Activated T-cell treated with anti-CD3 and anti-CD28 coated beads, Interleukin-2, amount 50 U/mL, for 72 hours (primary cell): ENCODE measurements around the gene EXD3. TPM values are rescaled to one million over a fixed set of nuclear protein-coding genes. Genes with fewer than 3 reads are reported as not detected.
"Not testable (repeated sequence)": the region's sequence is repeated elsewhere in the genome, so short reads cannot be mapped to it uniquely, and the experiment has no call there.

ENCODE experiments used
- ATAC-seq, 2 donors: fragments of 150-1000 bp; cut with Tn5 transposase; replicated peaks in 1 of 2; 2 replicates each; pipeline ENCODE4 v1.10.0; 2021; ENCODE audit warnings: moderate library complexity in 2 of 2, mild to moderate bottlenecking in 1 of 2
- DNase-seq, 2 donors: peaks; one replicate each; pipeline ENCODE4 v3.0.0; 2021 to 2022; ENCODE audit warnings: mixed read lengths in 1 of 2
- H3K27ac Mint-ChIP-seq: one replicate; pipeline ENCODE4 v1.8.0; 2022; ENCODE audit warnings: mild to moderate bottlenecking, moderate library complexity, mixed read lengths
- H3K27me3 Mint-ChIP-seq: one replicate; pipeline ENCODE4 v1.8.0; 2022; ENCODE audit warnings: low read depth, mixed read lengths
- H3K36me3 Mint-ChIP-seq, 2 donors: one replicate each; pipeline ENCODE4 v1.8.0; 2022; ENCODE audit warnings: mixed read lengths in 2 of 2, mild to moderate bottlenecking in 1 of 2; ENCODE audit not compliant: insufficient read depth in 2 of 2
- H3K4me1 Mint-ChIP-seq: one replicate; pipeline ENCODE4 v1.8.0; 2022; ENCODE audit warnings: low read depth, mixed read lengths
- H3K4me3 Mint-ChIP-seq, 2 donors: one replicate each; pipeline ENCODE4 v1.8.0; 2022; ENCODE audit warnings: mild to moderate bottlenecking in 2 of 2, mixed read lengths in 2 of 2, moderate library complexity in 2 of 2
- H3K9me3 Mint-ChIP-seq, 2 donors: one replicate each; pipeline ENCODE4 v1.8.0; 2022; ENCODE audit warnings: mixed read lengths in 2 of 2
- total RNA-seq, 2 donors: library from RNA; stranded (reverse); gene quantifications; one replicate each; pipeline ENCODE4 v1.2.3, GENCODE V29; 2022

EXD3 gene
- total RNA-seq, 2 donors from 2014 or later: 23.7 to 26.0 TPM

DNA sequence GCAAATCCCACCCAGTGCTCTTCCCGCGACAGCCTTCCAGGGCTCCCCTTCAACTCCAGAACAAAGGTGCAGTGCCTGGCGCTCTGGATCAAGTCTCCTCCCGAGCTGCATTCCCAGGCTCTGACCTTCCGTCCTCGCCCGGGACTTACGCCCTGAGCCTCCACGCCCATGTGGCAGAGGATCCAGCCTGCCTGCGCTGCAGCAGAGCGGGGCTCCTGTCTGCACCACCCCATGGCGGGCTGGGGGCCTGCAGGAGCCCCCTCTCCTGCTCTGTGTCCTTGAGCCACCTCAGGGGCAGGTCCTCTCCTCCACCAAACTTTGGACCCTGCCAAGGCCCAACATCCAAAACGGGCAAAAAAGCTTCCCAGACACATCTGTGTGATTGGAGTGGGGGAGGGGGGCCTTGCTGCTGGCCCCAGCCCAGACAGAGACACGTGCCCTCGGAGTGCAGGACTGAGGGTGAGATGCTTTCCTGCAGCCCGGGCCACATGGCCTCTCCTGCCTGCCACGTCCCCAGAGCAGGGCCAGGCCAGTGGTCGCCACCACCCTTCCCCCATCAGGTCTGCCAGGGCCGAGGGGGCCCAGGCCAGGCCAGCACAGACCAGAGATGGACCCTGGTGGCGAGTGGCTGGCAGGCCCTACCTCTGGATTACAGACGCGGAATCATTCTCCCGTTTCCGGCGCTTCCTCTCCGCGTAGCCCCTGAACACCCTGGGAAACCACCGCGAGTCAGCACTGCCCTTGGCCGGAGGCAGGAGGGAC is 31.8 kb upstream of the EXD3 start:
- peak overlapping the region; percentile 46 to 76 for H3K4me3 Mint-ChIP-seq
- peaks cover 0 to 2% of the 10 kb centered on the region in 2 donors for H3K36me3 Mint-ChIP-seq
- ATAC-seq (no peak), DNase-seq (no peak)
- no peak overlapping the region for H3K27ac Mint-ChIP-seq
- no peaks in the 10 kb centered on the region for H3K27me3 Mint-ChIP-seq
- peaks cover 42% of the 10 kb centered on the region for H3K4me1 Mint-ChIP-seq
- no peaks in the 10 kb centered on the region for H3K9me3 Mint-ChIP-seq

DNA sequence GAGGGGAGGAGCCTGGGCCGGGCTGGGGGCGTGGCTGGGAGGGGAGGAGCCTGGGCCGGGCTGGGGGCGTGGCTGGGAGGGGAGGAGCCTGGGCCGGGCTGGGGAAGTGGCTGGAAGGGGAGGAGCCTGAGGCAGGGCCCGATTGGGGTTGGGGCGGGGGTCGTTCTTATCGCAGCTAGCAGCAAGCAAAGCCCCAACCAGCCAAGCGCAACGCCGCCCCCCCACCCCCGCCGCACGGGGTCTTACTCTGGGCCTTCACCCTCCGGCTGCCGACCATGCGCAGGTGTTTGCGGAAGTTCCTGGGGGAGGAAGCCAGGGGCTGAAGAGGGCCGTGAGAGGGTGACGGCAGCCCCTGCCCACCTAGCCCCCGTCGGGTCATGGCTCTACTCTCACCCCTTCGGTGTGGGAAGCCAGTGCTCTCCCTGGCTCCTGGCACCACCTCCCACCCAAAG is 31.2 kb upstream of the EXD3 start:
- H3K4me3 Mint-ChIP-seq: peak overlapping the region; percentile 46 to 76
- no peaks in the 10 kb centered on the region for H3K9me3 Mint-ChIP-seq
- H3K4me1 Mint-ChIP-seq: peaks cover 42% of the 10 kb centered on the region
- peaks cover 0 to 5% of the 10 kb centered on the region in 2 donors for H3K36me3 Mint-ChIP-seq
- DNase-seq: peak in 1 of 2 donors; percentile 67
- H3K27ac Mint-ChIP-seq: no peak overlapping the region
- no peaks in the 10 kb centered on the region for H3K27me3 Mint-ChIP-seq
- ATAC-seq: peak; percentile 45 to 55

DNA sequence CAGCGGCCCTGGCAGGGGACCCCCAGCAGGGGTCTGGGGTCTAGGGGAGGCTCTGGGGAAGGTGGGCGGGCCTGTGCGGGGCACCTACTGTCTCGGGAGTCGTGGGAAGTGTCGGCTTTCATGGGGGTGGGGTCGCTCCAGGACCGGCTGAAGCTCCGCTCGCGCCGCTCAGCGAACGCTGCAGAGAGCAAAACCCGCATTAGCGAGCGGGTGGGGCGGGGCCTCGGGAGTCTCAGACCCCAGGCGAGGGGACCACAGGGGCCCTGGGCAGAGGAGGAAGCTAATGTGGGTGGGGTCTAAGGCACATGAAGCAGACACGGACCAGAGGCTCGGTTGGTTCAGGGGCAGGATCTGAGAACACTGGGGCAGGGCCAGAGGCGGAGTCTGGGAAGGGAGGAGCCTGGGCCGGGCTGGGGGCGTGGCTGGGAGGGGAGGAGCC is 30.7 kb upstream of the EXD3 start:
- DNase-seq (peak; percentile 76), ATAC-seq (peak; percentile 77 to 81)
- H3K27me3 Mint-ChIP-seq: no peaks in the 10 kb centered on the region
- H3K36me3 Mint-ChIP-seq: peaks cover 0 to 5% of the 10 kb centered on the region in 2 donors
- H3K27ac Mint-ChIP-seq: no peak overlapping the region
- peak overlapping the region in 1 of 2 donors; percentile 53 for H3K4me3 Mint-ChIP-seq
- peaks cover 42% of the 10 kb centered on the region for H3K4me1 Mint-ChIP-seq
- no peaks in the 10 kb centered on the region for H3K9me3 Mint-ChIP-seq

DNA sequence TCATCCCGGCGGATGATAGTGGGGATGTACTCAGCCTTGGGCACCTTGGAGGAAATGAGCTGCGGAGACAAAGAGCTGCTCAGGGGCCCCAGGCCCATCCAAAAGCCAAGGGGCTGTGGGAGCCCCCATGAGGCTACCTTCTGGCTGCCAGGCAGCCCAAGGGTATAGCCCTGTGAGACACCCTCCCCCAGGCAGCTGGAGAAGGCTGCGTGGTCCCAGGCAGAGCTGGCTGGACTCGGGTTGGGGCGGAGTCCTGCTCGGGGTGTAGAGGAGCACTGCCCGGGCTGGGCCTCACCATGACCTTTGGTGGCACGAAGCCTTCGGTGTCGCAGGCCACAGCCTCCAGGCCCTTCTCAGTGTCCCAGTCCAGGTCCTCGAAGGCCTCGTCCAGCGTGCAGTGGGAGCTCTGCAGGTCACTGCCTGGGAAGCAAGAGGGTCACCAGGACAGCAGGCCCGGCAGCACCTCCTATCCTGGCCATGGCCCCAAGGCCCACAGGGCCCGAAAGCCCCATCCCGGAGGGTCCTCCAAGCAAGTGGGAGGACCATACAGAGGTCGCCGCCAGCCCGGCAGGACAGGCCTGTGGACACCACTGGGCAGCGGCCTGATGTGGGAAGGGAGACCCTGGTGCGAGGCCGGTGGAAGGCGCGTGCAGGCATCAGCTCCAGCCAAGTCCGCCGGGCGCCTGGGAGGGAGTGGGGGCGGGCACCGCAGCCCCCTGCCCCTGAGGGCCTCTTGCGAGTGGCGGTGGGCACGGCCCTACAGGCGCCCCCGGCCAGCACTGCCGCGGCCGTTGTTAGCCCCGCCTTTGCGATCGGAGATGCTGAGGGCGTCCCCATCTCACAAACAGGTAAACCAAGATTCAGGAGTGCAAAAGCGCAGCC is 30.0 kb upstream of the EXD3 start:
- Mint-ChIP-seq H3K9me3 (no peaks in the 10 kb centered on the region), H3K36me3 (peaks cover 0 to 5% of the 10 kb centered on the region in 2 donors), H3K27ac (no peak overlapping the region), H3K27me3 (no peaks in the 10 kb centered on the region), H3K4me1 (peaks cover 42% of the 10 kb centered on the region), H3K4me3 (no peak overlapping the region)
- DNase-seq (no peak), ATAC-seq (no peak)

DNA sequence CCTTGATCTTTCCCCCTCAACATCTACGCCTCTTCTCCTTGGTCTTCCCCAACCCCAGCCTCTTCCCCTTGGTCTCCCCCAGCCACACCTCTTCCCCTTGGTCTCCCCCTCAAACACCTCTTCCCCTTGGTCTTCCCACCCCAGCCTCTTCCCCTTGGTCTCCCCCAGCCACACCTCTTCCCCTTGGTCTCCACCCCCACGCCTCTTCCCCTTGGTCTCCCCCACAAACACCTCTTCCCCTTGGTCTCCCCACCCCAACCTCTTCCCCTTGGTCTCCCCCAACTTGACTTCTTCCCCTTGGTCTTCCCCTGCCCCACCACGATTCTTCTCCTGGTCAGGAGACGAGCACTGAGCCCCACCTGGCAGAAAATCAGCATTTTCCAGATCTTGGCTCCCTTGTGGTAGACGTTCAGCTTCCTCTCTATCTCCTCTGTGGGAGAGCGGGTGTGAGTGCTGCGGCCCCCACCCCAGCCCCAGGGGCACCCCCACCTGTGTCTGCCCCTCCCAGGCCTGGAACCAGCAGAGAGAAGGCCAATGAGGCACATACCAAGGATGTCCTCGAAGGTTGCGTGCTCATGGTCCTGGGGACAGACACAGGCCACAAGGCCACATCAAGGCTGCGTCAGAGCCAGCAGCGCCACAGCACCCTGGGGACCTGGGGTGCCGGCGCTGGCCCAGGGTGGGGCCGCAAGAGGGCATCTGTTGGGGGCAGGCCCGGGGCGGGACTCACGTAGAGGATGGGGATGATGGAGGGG is 29.2 kb upstream of the EXD3 start:
- peak overlapping the region in 1 of 2 donors; percentile 37 for H3K4me3 Mint-ChIP-seq
- H3K36me3 Mint-ChIP-seq: peaks cover 0 to 5% of the 10 kb centered on the region in 2 donors
- H3K4me1 Mint-ChIP-seq: peaks cover 35% of the 10 kb centered on the region
- H3K9me3 Mint-ChIP-seq: no peaks in the 10 kb centered on the region
- ATAC-seq: no peak
- no peak for DNase-seq
- H3K27me3 Mint-ChIP-seq: no peaks in the 10 kb centered on the region
- no peak overlapping the region for H3K27ac Mint-ChIP-seq

DNA sequence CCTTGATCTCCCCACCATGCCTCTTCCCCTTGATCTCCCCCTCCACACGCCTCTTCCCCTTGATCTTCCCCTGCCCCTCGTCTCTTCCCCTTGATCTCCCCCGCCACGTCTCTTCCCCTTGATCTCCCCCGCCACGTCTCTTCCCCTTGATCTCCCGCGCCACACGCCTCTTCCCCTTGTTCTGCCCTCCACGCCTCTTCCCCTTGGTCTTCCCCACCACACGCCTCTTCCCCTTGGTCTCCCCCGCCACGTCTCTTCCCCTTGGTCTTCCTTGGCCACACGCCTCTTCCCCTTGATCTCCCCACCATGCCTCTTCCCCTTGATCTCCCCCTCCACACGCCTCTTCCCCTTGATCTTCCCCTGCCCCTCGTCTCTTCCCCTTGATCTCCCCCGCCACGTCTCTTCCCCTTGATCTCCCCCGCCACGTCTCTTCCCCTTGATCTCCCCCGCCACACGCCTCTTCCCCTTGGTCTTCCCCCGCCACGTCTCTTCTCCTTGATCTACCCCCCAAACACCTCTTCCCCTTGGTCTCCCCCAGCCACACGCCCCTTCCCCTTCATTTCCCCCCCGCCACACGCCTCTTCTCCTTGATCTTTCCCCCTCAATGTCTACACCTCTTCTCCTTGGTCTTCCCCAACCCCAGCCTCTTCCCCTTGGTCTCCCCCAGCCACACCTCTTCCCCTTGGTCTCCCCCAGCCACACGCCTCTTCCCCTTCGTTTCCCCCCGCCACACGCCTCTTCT is 28.5 kb upstream of the EXD3 start:
- not testable (repeated sequence) for H3K4me3 Mint-ChIP-seq, H3K27me3 Mint-ChIP-seq, H3K36me3 Mint-ChIP-seq, DNase-seq, H3K27ac Mint-ChIP-seq, H3K9me3 Mint-ChIP-seq, ATAC-seq
- peaks cover 30% of the 10 kb centered on the region for H3K4me1 Mint-ChIP-seq

DNA sequence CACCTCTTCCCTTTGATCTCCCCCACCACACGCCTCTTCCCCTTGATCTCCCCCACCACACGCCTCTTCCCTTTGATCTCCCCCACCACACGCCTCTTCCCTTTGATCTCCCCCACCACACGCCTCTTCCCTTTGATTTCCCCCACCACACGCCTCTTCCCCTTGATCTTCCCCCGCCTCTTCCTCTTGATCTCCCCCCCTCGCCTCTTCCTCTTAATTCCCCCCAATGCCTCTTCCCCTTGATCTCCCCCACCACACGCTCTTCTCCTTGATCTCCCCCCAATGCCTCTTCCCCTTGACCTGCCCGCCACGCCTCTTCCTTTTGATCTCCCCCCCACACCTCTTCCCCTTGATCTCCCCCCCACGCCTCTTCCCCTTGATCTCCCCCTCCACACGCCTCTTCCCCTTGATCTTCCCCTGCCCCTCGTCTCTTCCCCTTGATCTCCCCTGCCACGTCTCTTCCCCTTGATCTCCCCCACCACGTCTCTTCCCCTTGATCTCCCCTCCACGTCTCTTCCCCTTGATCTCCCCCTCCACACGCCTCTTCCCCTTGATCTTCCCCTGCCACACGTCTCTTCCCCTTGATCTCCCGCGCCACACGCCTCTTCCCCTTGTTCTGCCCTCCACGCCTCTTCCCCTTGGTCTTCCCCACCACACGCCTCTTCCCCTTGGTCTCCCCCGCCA is 27.7 kb upstream of the EXD3 start:
- DNase-seq, ATAC-seq, H3K27ac Mint-ChIP-seq: not testable (repeated sequence)

DNA sequence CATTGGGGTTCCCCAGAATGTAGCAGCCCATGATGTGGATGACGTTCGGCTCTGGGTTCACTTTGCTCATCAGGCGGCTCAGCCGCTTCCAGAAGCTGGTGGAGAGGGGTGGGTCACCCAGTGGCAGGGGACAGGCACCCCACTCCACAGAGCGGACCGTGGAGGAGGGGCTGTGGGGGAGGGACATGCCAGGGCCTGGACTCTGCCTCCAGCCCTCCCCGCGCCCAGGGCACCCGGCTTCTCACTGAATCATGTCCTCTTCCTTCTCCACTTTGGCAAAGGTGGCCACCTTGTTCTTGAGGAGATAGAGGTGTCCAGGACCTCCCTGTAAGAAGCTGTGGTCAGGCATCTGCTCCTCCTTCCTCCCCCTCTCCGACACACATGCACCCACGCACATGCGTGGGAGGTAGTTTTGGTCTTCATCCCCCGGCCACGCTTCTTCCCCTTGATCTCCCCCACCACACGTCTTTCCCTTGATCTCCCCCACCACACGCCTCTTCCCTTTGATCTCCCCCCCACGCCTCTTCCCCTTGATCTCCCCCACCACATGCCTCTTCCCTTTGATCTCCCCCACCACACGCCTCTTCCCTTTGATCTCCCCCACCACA is 27.1 kb upstream of the EXD3 start:
- Mint-ChIP-seq H3K27ac (no peak overlapping the region), H3K9me3 (no peaks in the 10 kb centered on the region), H3K4me1 (peaks cover 31% of the 10 kb centered on the region), H3K36me3 (peaks cover 0 to 5% of the 10 kb centered on the region in 2 donors), H3K27me3 (no peaks in the 10 kb centered on the region), H3K4me3 (no peak overlapping the region)
- peak in 1 of 2 donors; percentile 45 for DNase-seq
- ATAC-seq: no peak

More for the DNA sequence above, 27.7 kb upstream of the EXD3 start:
- not testable (repeated sequence) for H3K36me3 Mint-ChIP-seq, H3K27me3 Mint-ChIP-seq, H3K9me3 Mint-ChIP-seq
- H3K4me1 Mint-ChIP-seq: peaks cover 25% of the 10 kb centered on the region
- peak overlapping the region in 1 of 2 donors; percentile 10 for H3K4me3 Mint-ChIP-seq

DNA sequence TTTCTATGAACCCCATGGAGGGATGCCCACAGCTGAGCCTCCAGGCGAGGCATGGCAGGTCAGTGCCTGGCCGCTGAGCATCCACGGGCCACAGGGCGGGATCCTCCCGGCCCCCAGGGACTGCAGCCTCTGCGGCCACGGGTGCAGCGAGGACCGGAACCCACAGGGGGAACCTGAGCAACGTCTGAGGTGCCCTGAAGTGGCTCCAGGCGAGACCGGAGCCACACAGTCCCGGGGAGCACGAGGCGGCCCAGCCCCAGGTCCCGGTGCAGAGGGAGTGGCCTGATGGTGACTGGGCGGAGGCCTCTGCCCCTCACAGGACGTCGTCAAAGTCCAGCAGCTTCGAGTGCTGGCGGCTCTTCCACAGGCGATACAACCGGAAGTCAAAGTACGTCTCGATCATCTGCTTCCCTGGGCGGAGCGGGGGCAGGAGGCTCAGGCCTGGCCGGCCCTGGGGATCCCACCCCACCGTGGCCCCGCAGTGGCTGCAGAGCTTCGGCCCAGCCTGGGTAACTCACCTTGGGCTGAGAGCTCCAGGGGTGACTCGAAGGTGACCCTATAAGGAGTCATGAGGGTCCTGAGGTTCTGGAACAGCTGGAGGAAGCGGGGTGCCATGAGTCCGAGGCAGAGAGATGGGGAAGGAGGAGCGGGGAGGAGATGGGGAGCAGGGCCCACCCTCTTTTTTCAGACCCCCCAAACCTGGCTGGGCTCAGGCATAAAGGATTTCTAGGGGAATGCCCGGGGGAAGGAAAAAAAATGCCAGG is 26.3 kb upstream of the EXD3 start:
- Mint-ChIP-seq H3K27me3 (no peaks in the 10 kb centered on the region), H3K4me1 (peaks cover 31% of the 10 kb centered on the region), H3K27ac (no peak overlapping the region), H3K4me3 (no peak overlapping the region), H3K9me3 (no peaks in the 10 kb centered on the region), H3K36me3 (peaks cover 0 to 5% of the 10 kb centered on the region in 2 donors)
- DNase-seq (no peak), ATAC-seq (no peak)

DNA sequence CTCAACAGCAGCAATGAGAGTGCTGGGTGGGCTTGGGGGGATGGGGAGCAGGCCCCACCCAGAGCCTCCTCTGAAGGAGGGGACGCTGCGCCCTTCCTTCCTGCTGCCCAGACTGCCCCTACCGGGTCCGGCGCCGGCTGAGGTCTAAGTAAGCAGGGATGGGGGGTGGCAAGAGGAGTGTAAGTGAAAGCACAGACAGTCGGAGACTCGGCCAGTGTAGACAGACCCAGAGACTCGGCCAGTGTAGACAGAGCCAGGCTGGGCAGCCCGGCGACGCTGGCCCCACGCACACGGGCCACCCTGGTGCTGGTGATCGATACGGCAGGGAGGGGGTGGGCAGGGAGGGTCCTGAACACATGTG is 25.6 kb upstream of the EXD3 start:
- H3K27me3 Mint-ChIP-seq: peaks cover 3% of the 10 kb centered on the region
- H3K36me3 Mint-ChIP-seq: peaks cover 0 to 5% of the 10 kb centered on the region in 2 donors
- H3K27ac Mint-ChIP-seq: no peak overlapping the region
- no peak overlapping the region for H3K4me3 Mint-ChIP-seq
- no peaks in the 10 kb centered on the region for H3K9me3 Mint-ChIP-seq
- DNase-seq: no peak
- H3K4me1 Mint-ChIP-seq: peaks cover 30% of the 10 kb centered on the region
- no peak for ATAC-seq
